Dendritic cell treated with granulocyte-macrophage colony-stimulating factor and Interleukin-4, amounts not matched to agents 40 ng/mL and 50 ng/mL, for 4 days (primary cell): ENCODE data around the gene HNRNPR.
"Not testable (repeated sequence)": the region's sequence is repeated elsewhere in the genome, so short reads cannot be mapped to it uniquely, and the experiment has no call there.

ENCODE experiments used
- H3K27ac Mint-ChIP-seq: one replicate; pipeline ENCODE4 v1.8.0; 2022; ENCODE audit warnings: mild to moderate bottlenecking, mixed read lengths
- H3K27me3 Mint-ChIP-seq: one replicate; pipeline ENCODE4 v1.8.0; 2022; ENCODE audit warnings: mild to moderate bottlenecking, mixed read lengths
- H3K36me3 Mint-ChIP-seq: one replicate; pipeline ENCODE4 v1.8.0; 2022; ENCODE audit warnings: low read depth, mixed read lengths
- H3K4me1 Mint-ChIP-seq: one replicate; pipeline ENCODE4 v1.8.0; 2022; ENCODE audit warnings: low read depth, mixed read lengths
- H3K4me3 Mint-ChIP-seq: one replicate; pipeline ENCODE4 v1.8.0; 2022; ENCODE audit warnings: mild to moderate bottlenecking, moderate library complexity, mixed read lengths
- H3K9me3 Mint-ChIP-seq: one replicate; pipeline ENCODE4 v1.8.0; 2022; ENCODE audit warnings: mixed read lengths
- intact Hi-C: fragments of 100-400 bp; cut with micrococcal nuclease; formaldehyde crosslinking; loops from one replicate; pipeline ENCODE4 v1.15.0; 2022

The HNRNPR gene

GRCh38 chr1:23274134-23274505 lies 70.0 kb downstream of the HNRNPR start:
- Mint-ChIP-seq H3K4me3 (no peak overlapping the region), H3K4me1 (peaks cover 7% of the 10 kb centered on the region), H3K36me3 (no peaks in the 10 kb centered on the region), H3K9me3 (no peaks in the 10 kb centered on the region), H3K27me3 (peaks cover 21% of the 10 kb centered on the region), H3K27ac (no peak overlapping the region)
- intact Hi-C loops = loop anchor here (5.0 kb wide), 1 partner anchor 177 kb away; no protein-coding TSS in a partner anchor

- Mint-ChIP-seq H3K27ac (no peak overlapping the region), H3K27me3 (peaks cover 21% of the 10 kb centered on the region), H3K4me1 (peaks cover 1% of the 10 kb centered on the region), H3K9me3 (no peaks in the 10 kb centered on the region), H3K36me3 (no peaks in the 10 kb centered on the region), H3K4me3 (no peak overlapping the region)
- intact Hi-C loops = loop anchor here (5.0 kb wide), 1 partner anchor 176 kb away; no protein-coding TSS in a partner anchor
These were observed 70.5 kb downstream of the HNRNPR start for GRCh38 chr1:23273450-23274133.

GRCh38 chr1:23263380-23263887 lies 80.7 kb downstream of the HNRNPR start:
- no peaks in the 10 kb centered on the region for H3K36me3 Mint-ChIP-seq
- H3K27ac Mint-ChIP-seq = no peak overlapping the region
- no peaks in the 10 kb centered on the region for H3K9me3 Mint-ChIP-seq
- intact Hi-C loops = no loop called here
- no peak overlapping the region for H3K4me3 Mint-ChIP-seq
- peaks cover 6% of the 10 kb centered on the region for H3K27me3 Mint-ChIP-seq
- H3K4me1 Mint-ChIP-seq = peaks cover 6% of the 10 kb centered on the region

- H3K27ac Mint-ChIP-seq, H3K9me3 Mint-ChIP-seq, H3K27me3 Mint-ChIP-seq, H3K4me1 Mint-ChIP-seq, H3K36me3 Mint-ChIP-seq, intact Hi-C loops, H3K4me3 Mint-ChIP-seq: not testable (repeated sequence)
These were observed 86.0 kb downstream of the HNRNPR start for GRCh38 chr1:23258082-23258481.

- H3K9me3 Mint-ChIP-seq, intact Hi-C loops, H3K27me3 Mint-ChIP-seq, H3K27ac Mint-ChIP-seq, H3K4me1 Mint-ChIP-seq, H3K36me3 Mint-ChIP-seq, H3K4me3 Mint-ChIP-seq: not testable (repeated sequence)
These were observed 86.7 kb downstream of the HNRNPR start for GRCh38 chr1:23257371-23257770.
